ENCODE data around the gene FAM193B.

The FAM193B gene
- 183 to 200 reads per million in 2 donors for total RNA-seq

GRCh38 chr5:177554474-177555111 lies at the start of gene FAM193B:
TSS of gene FAM193B (minus strand) at chr5:177554563. CDS start at chr5:177554458, 105 bp downstream.
- peak; percentile 89 for DNase-seq

GRCh38 chr5:177604116-177604521 lies 49.8 kb upstream of the FAM193B start:
- DNase-seq = no peak

- DNase-seq = no peak
These were observed 49.3 kb upstream of the FAM193B start for GRCh38 chr5:177603631-177604030.

- no peak for DNase-seq
These were observed 48.1 kb upstream of the FAM193B start for GRCh38 chr5:177602458-177602830.

- no peak for DNase-seq
These were observed 47.5 kb upstream of the FAM193B start for GRCh38 chr5:177601577-177602457.

GRCh38 chr5:177601126-177601525 lies 46.8 kb upstream of the FAM193B start:
- no peak for DNase-seq

- no peak for DNase-seq
These were observed 46.2 kb upstream of the FAM193B start for GRCh38 chr5:177600508-177601018.

GRCh38 chr5:177599731-177600507 lies 45.6 kb upstream of the FAM193B start, which contains the start of gene B4GALT7:
TSS of gene B4GALT7 (plus strand) at chr5:177600132. CDS start at chr5:177600211, 79 bp downstream.
- peak; percentile 77 for DNase-seq

- DNase-seq = no peak
These were observed 44.1 kb upstream of the FAM193B start for GRCh38 chr5:177598477-177598876.

- no peak for DNase-seq
These were observed 42.4 kb upstream of the FAM193B start for GRCh38 chr5:177596775-177597238.

- DNase-seq = no peak
These were observed 41.8 kb upstream of the FAM193B start for GRCh38 chr5:177595991-177596774.

- DNase-seq = no peak
These were observed 40.7 kb upstream of the FAM193B start for GRCh38 chr5:177595026-177595585.

- DNase-seq = no peak
These were observed 39.7 kb upstream of the FAM193B start for GRCh38 chr5:177594071-177594470.

- no peak for DNase-seq
These were observed 39.1 kb upstream of the FAM193B start for GRCh38 chr5:177593511-177593910.

GRCh38 chr5:177592905-177593304 lies 38.5 kb upstream of the FAM193B start:
- DNase-seq = no peak

GRCh38 chr5:177592010-177592834 lies 37.9 kb upstream of the FAM193B start, which contains the start of gene TMED9:
TSS of gene TMED9 (plus strand) at chr5:177592203. CDS start at chr5:177592215, 12 bp downstream.
- DNase-seq = peak; percentile 81

GRCh38 chr5:177591690-177592009 lies 37.3 kb upstream of the FAM193B start:
- DNase-seq = no peak

- DNase-seq = no peak
These were observed 36.0 kb upstream of the FAM193B start for GRCh38 chr5:177590406-177590805.

- no peak for DNase-seq
These were observed 34.1 kb upstream of the FAM193B start for GRCh38 chr5:177588413-177588909.

GRCh38 chr5:177578316-177578715 lies 24.0 kb upstream of the FAM193B start:
- DNase-seq = no peak
